HG03469 (cell line): ENCODE results near the gene RGS13.
A peak's percentile ranks its signal among the peaks of the same experiment; 100 is the strongest.

ENCODE experiments used
- ATAC-seq: cut with Tn5 transposase; IDR thresholded peaks from one replicate; pipeline ENCODE4 v1.9.1; 2021; ENCODE audit warnings: mild to moderate bottlenecking, moderate library complexity, moderate number of reproducible peaks; ENCODE audit not compliant: unreplicated experiment

The RGS13 gene, protein sequence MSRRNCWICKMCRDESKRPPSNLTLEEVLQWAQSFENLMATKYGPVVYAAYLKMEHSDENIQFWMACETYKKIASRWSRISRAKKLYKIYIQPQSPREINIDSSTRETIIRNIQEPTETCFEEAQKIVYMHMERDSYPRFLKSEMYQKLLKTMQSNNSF

DNA sequence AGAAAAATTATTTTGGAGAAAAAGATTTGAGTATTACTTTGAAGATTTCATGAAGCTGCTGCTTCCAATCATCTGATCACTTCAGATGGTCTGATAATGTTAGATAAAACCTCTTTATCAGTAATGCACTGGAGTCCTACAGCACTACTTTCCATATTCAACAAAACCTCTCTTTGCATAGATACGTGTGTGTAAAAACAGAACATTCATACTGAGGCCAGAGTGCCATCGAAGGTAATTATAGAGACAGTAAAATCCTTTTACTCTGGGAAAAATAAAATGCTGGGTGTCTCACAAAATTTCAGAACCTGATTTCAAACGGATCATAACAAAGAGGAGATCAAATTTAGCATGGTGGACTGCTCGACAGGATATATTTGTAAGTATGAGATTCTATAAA lies at the start of gene RGS13:
RGS13 (plus strand) TSS at position 209 of the 400 bp plus-strand sequence. CDS start 8,188 bp downstream, outside the sequence.
- ATAC-seq: no peak

DNA sequence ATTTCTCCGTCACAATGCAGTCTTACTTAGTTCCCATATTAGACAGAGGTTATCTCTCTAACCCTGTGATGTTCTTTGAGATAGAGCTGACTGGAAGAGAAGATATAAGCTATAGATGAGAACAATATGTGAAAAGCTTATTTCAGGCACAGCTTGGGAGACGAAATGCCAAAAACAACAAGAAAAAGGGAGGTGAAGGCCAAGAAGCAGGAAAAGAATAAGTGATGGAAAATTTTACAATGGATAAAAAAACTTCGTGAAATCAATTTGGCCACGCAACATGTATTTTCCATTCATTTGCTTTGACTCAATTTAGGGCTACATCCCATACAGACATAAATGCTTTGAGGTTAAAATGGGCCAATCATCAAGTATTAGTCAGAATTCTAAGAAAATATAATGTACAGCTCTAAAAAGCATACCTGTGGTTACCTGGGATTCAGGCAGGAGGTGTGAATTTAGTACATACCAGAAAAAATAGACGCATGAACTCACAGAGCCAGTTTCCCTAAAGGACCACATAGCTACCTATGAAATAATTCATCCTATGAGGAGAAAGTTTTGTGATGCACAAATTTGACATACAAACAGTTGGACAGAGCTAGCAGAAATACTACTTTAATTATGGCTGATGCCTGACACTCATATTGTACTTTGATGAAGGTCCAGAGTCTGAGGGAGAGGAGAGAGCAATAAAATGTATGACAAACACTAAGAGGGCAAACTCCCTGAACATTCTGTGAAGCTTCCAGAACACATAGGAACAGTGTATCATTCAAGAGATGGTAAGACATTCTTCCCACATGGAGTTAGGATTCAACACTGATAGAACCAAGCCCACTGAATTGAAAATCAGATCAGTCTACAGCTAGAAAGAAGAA lies 48.3 kb upstream of the RGS13 start:
- no peak for ATAC-seq

DNA sequence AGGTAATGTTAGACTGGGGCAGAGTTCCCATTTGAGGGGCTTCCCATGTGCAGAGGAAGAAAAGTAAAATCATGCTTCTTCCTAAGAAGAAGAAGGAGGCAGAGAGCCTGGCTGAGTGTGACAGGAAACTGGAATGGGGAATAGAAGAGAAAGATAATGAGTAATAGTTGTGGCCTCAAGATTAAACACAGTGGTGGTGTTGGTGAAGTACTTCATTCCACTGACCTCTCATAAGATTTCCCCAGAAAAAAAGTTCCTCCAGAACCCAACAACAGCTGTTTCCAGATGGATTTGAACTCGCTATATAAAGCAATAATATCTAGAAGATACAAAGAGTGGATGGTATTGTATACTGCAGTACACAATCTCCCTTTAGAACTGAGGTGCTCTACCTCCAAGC lies 47.4 kb upstream of the RGS13 start:
- no peak for ATAC-seq

DNA sequence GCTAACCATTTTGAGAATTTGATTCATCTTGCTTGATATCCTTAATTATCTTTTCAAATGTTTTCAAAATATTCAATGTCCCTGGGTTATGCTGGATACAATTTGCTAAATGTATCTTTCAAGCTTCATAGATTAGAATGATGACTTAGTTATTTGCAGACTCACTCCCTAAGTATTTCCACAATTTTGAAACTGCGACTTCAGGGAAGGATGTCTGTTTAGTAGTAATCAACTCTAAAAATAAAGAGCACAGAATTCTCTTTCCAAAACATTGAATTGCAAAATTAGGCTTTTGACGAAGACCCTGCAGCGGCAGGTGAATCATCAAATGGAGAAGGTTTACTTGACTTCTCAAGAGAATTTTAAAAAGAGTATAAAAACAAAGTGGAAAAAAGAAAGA lies 46.1 kb upstream of the RGS13 start:
- ATAC-seq: no peak

DNA sequence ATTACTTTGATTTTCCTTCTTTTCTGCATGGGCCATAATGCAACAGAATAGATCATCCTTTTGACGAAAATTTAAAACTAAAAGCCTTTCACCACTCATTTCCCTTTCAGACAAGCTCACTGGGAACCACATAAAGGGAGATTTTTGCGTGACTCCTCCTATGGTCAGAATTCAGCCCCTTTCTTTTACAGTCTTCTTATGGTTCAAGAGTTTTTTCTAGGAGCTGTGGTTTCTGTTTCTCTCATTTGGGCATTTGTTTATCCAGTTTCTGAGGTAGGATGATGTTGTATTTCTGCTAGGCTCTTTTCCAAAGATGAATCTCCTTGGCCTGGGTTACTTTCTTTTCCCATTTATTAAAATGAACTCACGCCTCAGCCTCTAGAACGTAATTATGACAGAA lies 43.4 kb upstream of the RGS13 start:
- ATAC-seq: no peak

DNA sequence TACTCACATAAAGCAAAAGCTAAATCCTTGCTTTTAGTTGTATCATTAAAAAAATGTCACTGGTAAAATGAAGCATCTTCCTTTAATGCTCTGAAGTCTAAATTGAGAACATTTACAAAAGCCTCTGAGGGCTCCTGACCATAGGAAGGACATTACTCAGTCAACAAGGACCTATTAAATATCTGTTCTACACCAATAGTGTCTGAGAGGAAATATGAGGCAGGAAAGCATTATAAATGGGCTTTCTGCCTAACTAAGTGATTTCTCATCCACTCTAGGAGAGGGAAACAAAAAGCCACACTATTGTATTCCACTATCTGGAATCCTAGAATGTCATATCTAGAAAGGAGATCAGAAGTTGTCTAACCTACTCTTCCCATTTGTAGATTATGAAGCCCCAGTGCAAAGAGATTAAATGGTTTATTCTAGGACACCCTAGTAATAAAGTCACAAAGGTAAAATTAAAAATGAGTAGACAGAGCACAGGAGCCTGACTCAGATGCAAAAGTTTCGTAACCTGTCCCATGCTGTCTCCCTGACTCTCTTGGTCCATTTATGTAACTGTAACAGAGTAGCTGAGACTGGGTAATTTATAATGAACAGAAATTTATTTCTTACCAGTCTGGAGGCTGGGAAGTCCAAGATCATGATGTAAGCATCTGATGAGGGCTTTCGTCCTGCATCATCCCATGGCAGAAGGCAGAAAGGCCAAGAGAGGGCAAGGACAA lies 42.8 kb upstream of the RGS13 start:
- no peak for ATAC-seq

DNA sequence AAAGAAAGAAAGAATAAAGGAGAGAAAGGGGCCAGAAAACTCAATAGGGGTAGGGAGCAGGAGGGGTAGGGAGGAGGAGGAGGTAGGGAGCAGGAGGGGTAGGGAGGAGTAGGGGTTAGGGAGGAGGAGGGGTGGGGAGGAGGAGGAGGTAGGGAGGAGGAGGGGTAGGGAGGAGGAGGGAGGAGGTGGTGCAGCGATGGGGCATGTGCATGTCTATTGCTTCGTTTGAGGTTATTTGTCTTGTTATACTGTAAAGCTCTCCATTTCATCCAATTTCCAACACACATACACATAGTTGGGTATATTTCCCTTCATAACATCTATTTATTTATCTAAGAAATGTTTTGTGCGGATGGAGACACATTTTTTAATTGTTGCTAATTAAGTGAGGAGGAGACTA lies 40.6 kb upstream of the RGS13 start:
- no peak for ATAC-seq

DNA sequence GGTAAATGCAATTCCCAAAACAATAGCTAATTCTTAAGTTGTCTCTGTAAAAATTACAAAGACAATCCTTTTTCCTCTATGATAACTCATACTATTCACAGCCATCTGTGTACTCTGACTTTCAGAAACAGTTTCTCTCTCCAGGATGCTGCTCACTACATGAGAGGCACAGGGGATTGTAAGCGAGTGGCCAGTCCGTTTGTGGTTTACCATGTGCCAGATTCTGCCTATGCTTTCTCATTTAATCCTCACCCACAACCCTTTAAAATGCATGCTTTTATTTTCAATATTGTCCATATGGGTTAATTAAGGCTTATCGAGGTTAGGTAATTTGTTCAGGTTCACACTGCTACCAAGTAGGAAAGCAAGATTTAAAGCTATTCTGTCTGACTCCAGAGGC lies 37.4 kb upstream of the RGS13 start:
- ATAC-seq: no peak

DNA sequence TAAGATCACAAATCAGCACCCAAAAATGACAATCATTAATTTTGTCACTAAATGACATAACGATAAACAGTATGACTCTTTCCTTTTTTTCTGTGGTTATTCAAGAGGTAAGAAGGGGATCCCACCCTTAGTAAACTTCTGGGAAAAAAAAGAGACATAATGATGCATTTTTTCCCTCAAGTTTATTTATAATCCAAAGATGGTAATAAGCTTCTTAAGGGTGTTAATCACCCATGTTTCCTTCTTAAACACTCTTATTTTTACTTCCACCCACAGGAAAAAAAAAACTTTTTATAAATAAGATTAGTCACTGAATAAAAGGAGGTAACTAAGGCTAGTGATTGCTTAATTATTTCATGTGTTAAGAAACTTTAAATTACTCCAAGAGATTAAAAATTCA lies 35.7 kb upstream of the RGS13 start:
- no peak for ATAC-seq

DNA sequence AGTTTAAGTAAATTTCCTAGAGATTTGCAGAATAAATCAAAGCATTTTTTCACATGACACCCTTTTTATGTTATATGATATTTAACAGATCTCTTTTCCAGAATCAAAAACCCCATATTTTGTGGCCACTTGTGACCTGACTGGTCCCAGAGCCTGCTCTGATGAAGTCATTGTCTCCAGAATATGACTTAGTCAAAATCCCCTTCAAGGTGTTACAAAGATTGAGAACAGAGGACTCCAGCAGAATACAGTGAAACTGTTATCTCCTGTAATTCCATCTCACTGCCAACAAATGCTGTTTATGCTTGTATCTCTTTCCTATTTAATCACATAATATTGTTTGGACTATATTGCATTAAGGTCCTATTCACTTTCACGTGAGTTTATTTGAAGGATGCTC lies 34.8 kb upstream of the RGS13 start:
- peak; percentile 35 for ATAC-seq

DNA sequence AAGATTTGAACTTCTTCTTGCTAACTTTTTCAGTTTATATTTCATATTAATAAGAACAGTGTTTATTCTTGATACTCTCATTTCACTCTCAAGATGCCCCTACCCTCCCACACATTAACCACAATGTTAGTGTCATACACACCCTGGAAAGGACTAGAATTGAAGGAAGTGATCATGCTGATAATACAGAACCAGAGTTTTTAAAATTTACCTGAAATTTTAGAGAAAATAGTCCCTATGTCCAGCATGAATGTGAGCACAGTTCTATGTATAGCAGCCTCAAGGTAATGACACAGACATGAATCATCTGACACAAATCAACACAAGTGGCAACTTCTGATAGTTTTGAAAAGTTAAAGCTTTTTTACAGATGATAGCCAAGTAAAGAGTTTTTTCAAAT lies 34.4 kb upstream of the RGS13 start:
- peak; percentile 35 for ATAC-seq

DNA sequence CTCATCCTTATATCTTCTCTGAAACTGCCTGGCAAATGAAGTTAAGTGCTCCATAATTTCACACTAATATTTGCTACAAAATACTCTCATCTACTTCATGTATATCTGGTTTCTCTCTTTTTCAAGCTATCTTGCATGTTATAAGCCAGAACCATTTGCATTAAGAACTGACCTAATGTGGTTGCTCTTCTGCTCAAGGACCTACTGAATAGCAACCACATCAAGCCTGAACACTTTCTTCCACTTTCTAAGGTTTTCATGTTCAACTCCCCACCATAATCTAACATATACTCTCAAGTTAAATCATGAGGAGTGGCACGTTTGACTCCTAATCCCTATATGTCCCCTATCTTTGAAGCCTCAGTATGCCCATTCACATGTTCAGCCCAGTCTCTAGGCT lies 33.2 kb upstream of the RGS13 start:
- ATAC-seq: no peak

DNA sequence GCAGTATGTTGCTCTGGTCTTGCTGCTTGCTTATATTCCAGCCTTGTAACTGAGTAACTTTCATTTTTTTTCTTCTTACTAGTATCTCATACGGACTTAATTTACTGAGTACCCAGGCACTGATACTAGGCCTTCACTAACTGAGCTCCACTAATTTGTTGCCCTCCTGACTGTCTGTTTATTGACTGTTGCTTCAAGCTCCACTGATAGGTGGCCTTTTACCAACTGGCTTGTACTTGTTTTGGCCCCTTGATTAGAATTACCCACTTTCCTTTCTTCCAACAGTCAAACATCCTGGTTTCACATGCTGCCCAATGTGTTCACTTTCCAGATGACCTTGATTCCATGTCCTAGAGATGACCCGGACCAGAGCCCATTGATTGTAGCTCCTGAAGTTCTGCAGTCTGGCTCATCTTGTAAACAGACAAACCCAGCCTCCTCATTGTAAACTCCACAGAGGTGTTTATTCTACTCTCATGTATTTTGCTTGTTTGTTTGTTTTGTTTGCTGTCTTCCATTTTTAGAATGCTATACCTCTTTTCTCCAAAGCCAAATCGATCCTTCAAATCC lies 32.6 kb upstream of the RGS13 start:
- no peak for ATAC-seq

DNA sequence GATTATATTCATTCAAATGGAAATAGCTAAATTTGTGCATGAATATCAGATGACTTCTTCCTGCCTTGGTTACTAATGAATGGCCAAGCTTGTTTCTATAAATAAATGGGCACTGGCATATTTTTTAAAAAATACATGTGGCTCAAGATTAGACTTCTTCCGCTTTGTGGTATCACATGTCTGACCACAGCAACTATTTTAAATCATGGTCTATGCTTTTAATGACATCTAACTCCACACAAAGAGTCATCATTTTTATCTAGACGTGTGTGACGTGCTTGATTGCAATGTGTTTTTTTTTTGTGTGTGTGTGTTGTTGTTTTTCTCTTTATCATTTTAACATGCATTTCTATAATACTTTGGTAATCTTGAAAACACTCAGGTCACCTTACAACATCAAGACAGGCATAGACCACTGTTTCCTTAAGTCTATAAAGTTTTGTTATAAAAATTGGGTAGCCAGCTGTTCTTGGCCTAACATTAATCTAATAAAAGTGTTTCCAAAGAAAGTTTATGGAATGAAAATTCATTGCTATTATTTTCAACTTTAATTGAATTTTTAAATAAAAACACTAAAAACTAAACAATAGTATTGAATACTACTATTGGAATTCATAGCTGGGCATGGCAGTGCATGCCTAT lies 30.8 kb upstream of the RGS13 start:
- peak; percentile 23 for ATAC-seq

DNA sequence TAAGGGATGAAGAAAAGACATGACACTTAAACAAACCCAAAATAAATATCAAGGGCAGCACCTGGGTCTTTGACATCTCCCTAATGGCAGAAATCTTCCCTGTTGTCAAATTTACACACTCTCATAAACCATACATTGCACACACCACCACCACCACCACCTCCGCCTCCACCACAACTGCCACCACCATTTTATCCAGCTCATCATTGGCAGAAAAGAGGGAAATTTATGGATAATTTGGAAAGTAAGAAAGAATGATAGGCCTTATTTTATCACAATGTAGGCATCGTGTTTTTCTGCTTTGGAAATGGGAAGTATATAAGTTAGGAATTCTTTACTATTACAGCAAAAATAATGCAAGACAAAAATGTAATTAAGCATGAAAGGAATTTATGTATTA lies 27.3 kb upstream of the RGS13 start:
- ATAC-seq: no peak

DNA sequence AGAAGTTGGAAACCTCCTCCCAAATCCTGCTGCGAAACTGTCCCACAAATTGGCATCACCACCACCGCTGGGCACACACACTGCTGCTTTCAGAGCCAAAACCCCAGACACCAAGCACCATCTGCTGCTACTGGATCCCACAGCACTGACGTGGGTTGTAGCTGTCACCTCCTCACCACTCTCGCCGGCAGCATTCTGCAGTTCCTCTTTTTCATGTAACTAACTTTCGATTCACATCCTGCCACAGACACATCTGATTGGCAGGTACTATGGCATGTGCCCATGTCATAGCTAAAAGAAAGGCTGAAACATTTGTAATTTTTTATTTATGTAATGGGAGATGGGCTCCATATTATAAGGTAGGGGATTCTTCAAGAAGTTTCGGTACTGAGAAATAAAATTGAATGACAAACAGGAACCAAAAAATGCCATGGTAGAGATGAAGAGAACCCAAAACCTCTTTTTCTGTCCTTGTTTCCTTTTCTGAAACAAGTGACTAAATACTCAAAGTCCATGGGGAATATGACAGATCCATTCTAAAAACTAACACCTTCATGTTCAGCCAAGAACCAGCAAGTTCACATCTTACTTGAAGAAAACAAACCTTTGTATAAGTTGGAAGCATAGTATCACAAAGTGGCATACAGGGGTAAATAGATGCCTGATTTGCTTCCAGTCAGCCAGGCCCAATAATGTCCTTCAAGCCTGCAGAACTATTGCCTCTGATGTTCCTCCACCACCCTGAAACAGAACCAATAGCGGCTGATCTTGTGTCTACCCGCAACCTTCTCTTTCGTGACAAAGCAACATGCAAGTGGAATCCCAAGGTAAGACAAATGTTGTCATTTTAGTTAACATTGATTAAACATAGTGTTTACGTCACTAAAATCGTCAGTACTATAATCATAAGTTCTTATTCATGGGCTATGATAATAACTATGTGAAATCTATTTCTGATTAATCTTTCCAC lies 26.6 kb upstream of the RGS13 start:
- ATAC-seq: peak; percentile 98

DNA sequence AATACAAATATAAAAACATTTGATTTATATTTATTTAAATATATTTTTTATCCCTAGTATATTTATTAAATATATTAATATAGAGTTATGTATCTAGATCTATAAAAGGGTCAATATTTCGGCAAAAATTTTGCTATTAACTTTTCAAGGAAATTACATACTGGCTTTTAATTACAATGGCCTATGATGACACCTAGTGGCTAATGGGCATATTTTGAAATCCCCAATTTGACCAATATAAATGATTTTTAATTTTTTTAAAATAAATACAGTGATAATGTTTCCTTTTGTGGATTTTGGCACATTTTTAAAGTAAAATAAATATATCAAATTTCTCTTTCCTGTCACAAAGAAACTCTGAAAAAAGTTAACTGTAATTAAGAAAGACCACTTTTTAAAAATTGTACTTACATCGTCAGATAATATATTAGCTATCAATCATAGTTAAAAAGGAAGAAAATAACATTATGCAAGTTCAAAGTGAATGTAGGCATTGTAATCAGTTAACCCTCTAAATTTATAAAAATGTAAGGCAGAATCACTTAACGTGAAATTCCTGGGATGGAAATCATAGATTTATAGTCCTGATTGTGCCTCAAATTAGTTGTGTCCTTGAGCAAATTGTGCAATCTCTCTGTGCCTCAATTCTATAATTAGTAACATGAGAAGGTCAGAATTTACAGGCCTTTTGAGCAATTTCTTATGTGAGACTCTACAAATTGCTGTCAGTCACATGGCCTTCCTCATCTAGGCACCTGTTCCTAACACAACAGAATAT lies 25.6 kb upstream of the RGS13 start:
- no peak for ATAC-seq

DNA sequence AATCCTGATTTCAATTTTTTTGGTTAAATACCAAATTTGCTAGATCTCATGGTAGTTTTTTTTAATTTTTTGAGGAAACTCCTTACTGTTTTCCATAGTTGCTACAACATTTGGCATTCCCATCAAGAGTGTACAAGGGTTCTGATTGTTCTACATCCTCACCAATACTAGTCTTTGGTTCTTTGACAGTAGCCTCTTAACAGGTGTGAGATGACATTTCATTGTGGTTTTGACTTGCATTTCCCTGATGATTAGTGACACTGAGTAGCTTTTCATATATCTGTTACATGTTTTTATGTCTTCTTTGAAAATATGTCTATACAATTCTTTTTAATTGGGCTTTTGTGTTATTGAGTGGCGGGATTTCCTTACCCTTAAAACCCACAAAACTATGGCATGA lies 20.9 kb upstream of the RGS13 start:
- ATAC-seq: peak; percentile 57

DNA sequence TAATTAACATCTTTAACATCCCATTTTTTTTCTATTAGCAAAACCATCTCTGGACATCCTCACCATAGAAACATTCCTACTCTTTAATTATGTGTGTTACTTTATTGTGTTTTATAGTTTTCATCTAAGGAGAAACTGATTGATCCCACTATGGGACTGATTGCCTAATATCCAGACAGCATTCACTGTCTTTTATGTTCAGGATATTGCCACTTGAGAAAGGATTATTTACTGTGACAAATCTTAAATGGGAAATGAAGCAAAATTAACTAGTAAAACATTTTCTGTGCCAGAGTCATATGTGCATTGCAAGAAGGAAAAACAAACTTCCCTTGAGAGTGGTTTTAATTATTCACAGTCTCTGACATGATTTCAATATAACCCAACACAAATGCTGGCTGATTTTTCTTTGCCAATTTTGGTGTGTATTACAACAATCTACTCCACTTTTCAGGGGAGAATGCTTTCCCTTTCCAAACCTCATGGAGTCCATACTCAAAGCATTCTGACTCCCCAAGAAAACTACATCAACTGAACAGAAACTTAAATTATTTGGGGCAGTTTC lies 15.8 kb upstream of the RGS13 start:
- no peak for ATAC-seq
